GM13977 (cell line): Measurements from ENCODE around the gene GIGYF1.

Experiments used
- DNase-seq: peaks from one replicate; pipeline ENCODE4 v3.0.0; 2012; ENCODE audit warnings: low spot score
- in situ Hi-C: fragments of 300-500 bp; cut with MboI; formaldehyde crosslinking; loops from one replicate; pipeline ENCODE4 v1.12.0; 2022; ENCODE audit warnings: low sequenced_read_pairs, low pct_unique_long_range_greater_than_20kb, mixed read lengths, inconsistent platforms; ENCODE audit not compliant: unreplicated experiment
- TF ChIP-seq, protein P1 (sequence below): IDR thresholded peaks from 2 replicates; pipeline ENCODE4 v1.5.1; 2012; ENCODE audit warnings: mild to moderate bottlenecking, control low read depth; ENCODE audit not compliant: insufficient read depth; ENCODE audit errors: extremely low read depth, missing control alignments

Gene GIGYF1

GRCh38 chr7:100676501-100677306, 17.3 kb downstream of the GIGYF1 start:
- TF ChIP-seq, protein P1, sequence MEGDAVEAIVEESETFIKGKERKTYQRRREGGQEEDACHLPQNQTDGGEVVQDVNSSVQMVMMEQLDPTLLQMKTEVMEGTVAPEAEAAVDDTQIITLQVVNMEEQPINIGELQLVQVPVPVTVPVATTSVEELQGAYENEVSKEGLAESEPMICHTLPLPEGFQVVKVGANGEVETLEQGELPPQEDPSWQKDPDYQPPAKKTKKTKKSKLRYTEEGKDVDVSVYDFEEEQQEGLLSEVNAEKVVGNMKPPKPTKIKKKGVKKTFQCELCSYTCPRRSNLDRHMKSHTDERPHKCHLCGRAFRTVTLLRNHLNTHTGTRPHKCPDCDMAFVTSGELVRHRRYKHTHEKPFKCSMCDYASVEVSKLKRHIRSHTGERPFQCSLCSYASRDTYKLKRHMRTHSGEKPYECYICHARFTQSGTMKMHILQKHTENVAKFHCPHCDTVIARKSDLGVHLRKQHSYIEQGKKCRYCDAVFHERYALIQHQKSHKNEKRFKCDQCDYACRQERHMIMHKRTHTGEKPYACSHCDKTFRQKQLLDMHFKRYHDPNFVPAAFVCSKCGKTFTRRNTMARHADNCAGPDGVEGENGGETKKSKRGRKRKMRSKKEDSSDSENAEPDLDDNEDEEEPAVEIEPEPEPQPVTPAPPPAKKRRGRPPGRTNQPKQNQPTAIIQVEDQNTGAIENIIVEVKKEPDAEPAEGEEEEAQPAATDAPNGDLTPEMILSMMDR = no peak
- in situ Hi-C loops = no loop called here
- DNase-seq = no peak

DNA sequence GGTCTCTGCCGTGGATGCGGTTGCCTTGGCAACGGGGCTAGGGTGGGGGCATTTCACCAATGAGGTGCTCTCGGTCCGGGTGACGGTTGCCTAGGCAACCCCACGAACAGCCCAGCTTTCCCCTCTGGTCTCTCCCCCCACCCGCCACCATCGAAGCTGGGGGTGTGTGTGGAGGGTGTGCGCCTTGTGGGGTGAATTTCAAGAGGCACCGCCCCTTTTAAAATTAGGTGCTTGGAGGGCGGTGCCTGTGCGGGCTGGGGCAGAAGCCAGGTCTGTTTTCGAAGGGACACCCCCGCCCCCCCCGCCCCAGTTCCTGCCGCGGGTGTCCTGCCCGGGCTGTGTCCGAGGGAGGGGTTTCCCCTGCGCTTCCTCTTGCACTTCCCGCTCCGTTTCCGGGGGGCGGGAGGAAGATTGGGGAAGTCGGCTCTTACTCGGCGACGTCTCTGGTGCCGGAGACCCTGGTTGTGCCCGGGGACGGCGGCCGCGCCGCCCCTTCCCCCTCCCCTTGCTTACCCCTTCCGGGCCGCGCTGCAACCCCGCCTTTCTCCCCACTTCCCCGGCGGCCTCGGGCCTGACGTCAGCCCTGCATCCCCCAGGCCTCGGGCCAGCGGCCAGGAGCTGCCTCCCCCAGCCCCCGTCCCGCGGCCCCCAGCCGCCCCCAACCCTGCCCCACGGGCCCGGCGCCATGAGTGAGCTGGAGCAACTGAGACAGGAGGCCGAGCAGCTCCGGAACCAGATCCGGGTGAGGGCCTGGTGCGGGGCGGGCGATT, 18.3 kb downstream of the GIGYF1 start:
- TF ChIP-seq, protein P1 = no peak
- DNase-seq = peak; percentile 89
- in situ Hi-C loops = no loop called here

GRCh38 chr7:100675105-100675451, 19.0 kb downstream of the GIGYF1 start:
- in situ Hi-C loops = no loop called here
- TF ChIP-seq, protein P1 = no peak
- DNase-seq = peak; percentile 40

- TF ChIP-seq, protein P1 = no peak
- DNase-seq = peak; percentile 36
- in situ Hi-C loops = no loop called here
Measured at GRCh38 chr7:100674411-100675104, 19.5 kb downstream of the GIGYF1 start.

- DNase-seq = no peak
- TF ChIP-seq, protein P1 = no peak
- in situ Hi-C loops = no loop called here
Measured at GRCh38 chr7:100673942-100674410, 20.1 kb downstream of the GIGYF1 start.

GRCh38 chr7:100673302-100673941, 20.6 kb downstream of the GIGYF1 start, which contains the start of gene GNB2:
Gene GNB2, plus strand, starts transcription at chr7:100673740. Its CDS starts 2,526 bp downstream, at chr7:100676266.
- TF ChIP-seq, protein P1 = no peak
- DNase-seq = peak; percentile 97
- in situ Hi-C loops = no loop called here
